Right renal cortex interstitium (tissue), 3 donors: ENCODE measurements around the gene AVPR1B. TPM values are rescaled to one million over a fixed set of nuclear protein-coding genes. Genes with fewer than 3 reads are reported as not detected.

ENCODE experiments used
- polyA plus RNA-seq, 3 donors: library from polyadenylated mRNA; unstranded; fragments of 120-200 nt; gene quantifications; one replicate each; pipeline ENCODE4 v1.2.1, GENCODE V29; 2013; ENCODE audit not compliant: insufficient read length in 3 of 3

The AVPR1B gene
- polyA plus RNA-seq, 3 donors: 0.65 to 0.72 (median 0.69) TPM

Other genes with a start within 250 kb of the AVPR1B start
- gene SLC26A9, start 173.9 kb downstream of the AVPR1B start, polyA plus RNA-seq: under 1 TPM; 0.22 to 0.44 (median 0.35) TPM
- 1 to 10 TPM; 2.3 to 2.4 (median 2.3) TPM for gene RAB7B, start 114.0 kb downstream of the AVPR1B start, polyA plus RNA-seq
- under 1 TPM; 0.14 to 0.19 (median 0.19) TPM for gene CTSE, start 93.5 kb downstream of the AVPR1B start, polyA plus RNA-seq
- 1 to 10 TPM; 1.6 to 3.4 (median 3.0) TPM for gene RHEX, start 64.2 kb downstream of the AVPR1B start, polyA plus RNA-seq
- 1 to 10 TPM; 4.7 to 5.6 (median 5.0) TPM for gene FAM72A, start 85.5 kb upstream of the AVPR1B start, polyA plus RNA-seq
- gene SRGAP2, start 86.2 kb upstream of the AVPR1B start, polyA plus RNA-seq: 10 to 100 TPM; 45.0 to 51.8 (median 46.6) TPM